OCI-LY1 (cell line): ENCODE measurements around the gene HOXC6.

Experiments used
- EZH2 ChIP-seq: fragments of 200-600 bp; sonication (generic), shearing (Covaris generic); IDR thresholded peaks from 2 replicates; pipeline ENCODE4 v1.8.0; 2017; ENCODE audit warnings: borderline replicate concordance, mixed run types, mild to moderate bottlenecking, antibody characterized with exemption, low read length, moderate library complexity, mixed read lengths
- TF ChIP-seq, protein P1 (sequence below): fragments of 200-600 bp; sonication (generic), shearing (Covaris generic); IDR thresholded peaks from 2 replicates; pipeline ENCODE4 v1.5.1; 2017; ENCODE audit warnings: mild to moderate bottlenecking, antibody characterized with exemption, low read length, moderate library complexity, mixed read lengths

DNA sequence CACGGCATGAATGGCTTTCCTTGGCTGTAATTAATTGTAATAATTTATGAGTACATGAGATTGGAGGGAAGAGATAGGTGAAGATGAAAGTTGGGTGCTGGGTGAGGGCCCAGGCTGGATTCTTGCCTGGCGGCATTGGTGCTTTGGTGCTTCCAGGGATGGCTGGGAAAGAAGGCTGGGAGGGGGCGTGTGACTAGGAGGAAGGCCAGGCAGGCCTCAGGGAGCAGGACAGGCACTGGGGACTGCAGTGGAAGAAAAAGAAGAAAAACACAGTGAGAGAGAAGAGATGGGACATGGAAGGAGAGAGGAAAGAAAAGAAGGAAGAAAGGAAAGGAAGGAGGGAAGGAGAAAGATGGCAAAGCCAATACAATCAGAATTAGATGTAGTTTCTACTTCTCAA is 24.6 kb upstream of the HOXC6 start:
- no peak for TF ChIP-seq EZH2
- TF ChIP-seq, protein P1, sequence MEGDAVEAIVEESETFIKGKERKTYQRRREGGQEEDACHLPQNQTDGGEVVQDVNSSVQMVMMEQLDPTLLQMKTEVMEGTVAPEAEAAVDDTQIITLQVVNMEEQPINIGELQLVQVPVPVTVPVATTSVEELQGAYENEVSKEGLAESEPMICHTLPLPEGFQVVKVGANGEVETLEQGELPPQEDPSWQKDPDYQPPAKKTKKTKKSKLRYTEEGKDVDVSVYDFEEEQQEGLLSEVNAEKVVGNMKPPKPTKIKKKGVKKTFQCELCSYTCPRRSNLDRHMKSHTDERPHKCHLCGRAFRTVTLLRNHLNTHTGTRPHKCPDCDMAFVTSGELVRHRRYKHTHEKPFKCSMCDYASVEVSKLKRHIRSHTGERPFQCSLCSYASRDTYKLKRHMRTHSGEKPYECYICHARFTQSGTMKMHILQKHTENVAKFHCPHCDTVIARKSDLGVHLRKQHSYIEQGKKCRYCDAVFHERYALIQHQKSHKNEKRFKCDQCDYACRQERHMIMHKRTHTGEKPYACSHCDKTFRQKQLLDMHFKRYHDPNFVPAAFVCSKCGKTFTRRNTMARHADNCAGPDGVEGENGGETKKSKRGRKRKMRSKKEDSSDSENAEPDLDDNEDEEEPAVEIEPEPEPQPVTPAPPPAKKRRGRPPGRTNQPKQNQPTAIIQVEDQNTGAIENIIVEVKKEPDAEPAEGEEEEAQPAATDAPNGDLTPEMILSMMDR: no peak
